Stomach smooth muscle (tissue), 2 donors: Measurements from ENCODE around the gene KCND1.
"Not testable (repeated sequence)": the region's sequence is repeated elsewhere in the genome, so short reads cannot be mapped to it uniquely, and the experiment has no call there.

Experiments
- H3K27ac ChIP-seq: one replicate; pipeline ENCODE4 v1.7.0; 2013; ENCODE audit warnings: mild to moderate bottlenecking, low read length, inconsistent platforms
- H3K27me3 ChIP-seq, 2 donors: one replicate each; pipeline ENCODE4 v1.7.0; 2013; ENCODE audit warnings: low read length in 2 of 2; ENCODE audit not compliant: insufficient read depth in 2 of 2, control insufficient read depth in 1 of 2
- H3K36me3 ChIP-seq, 2 donors: one replicate each; pipeline ENCODE4 v1.7.0; 2013; ENCODE audit warnings: low read length in 2 of 2; ENCODE audit not compliant: control insufficient read depth in 2 of 2, insufficient read depth in 2 of 2
- H3K4me1 ChIP-seq: one replicate; pipeline ENCODE4 v1.7.0; 2013; ENCODE audit warnings: low read length; ENCODE audit not compliant: control insufficient read depth, insufficient read depth
- H3K4me3 ChIP-seq, 2 donors: one replicate each; pipeline ENCODE4 v1.7.0; 2013; ENCODE audit warnings: low read length in 2 of 2
- H3K9ac ChIP-seq, 2 donors: one replicate each; pipeline ENCODE4 v1.7.0; 2013; ENCODE audit warnings: low read length in 2 of 2, mild to moderate bottlenecking in 1 of 2
- H3K9me3 ChIP-seq, 2 donors: one replicate each; pipeline ENCODE4 v1.7.0; 2013; ENCODE audit warnings: low read length in 2 of 2; ENCODE audit not compliant: control insufficient read depth in 2 of 2
- donor health status: healthy.
- donor health status: Pancreatic carcinoma.

The KCND1 gene

GRCh38 chrX:48997865-48998264, 26.2 kb upstream of the KCND1 start:
- peaks cover 10 to 13% of the 10 kb centered on the region in 2 donors for H3K36me3 ChIP-seq
- no peak overlapping the region for H3K4me3 ChIP-seq
- peaks cover 0 to 22% of the 10 kb centered on the region in 2 donors for H3K27me3 ChIP-seq
- H3K27ac ChIP-seq, result no peak overlapping the region
- no peak overlapping the region for H3K9ac ChIP-seq
- H3K4me1 ChIP-seq, result peaks cover 12% of the 10 kb centered on the region
- H3K9me3 ChIP-seq, result peaks cover 0 to 4% of the 10 kb centered on the region in 2 donors

- Histone ChIP-seq H3K9me3 (peaks cover 0 to 4% of the 10 kb centered on the region in 2 donors), H3K27ac (no peak overlapping the region), H3K36me3 (peaks cover 10 to 13% of the 10 kb centered on the region in 2 donors)
Measured at GRCh38 chrX:48997455-48997854, 25.8 kb upstream of the KCND1 start.

GRCh38 chrX:48996969-48997368, 25.3 kb upstream of the KCND1 start:
- peaks cover 12% of the 10 kb centered on the region for H3K4me1 ChIP-seq
- H3K27ac ChIP-seq, result no peak overlapping the region
- H3K27me3 ChIP-seq, result peaks cover 0 to 22% of the 10 kb centered on the region in 2 donors
- H3K9me3 ChIP-seq, result peaks cover 0 to 2% of the 10 kb centered on the region in 2 donors
- peaks cover 10 to 13% of the 10 kb centered on the region in 2 donors for H3K36me3 ChIP-seq
- no peak overlapping the region for H3K4me3 ChIP-seq
- no peak overlapping the region for H3K9ac ChIP-seq

More at GRCh38 chrX:48997455-48997854, 25.8 kb upstream of the KCND1 start:
- Histone ChIP-seq H3K27me3 (peaks cover 0 to 22% of the 10 kb centered on the region in 2 donors), H3K4me1 (peaks cover 12% of the 10 kb centered on the region), H3K4me3 (no peak overlapping the region), H3K9ac (no peak overlapping the region)

- no peak overlapping the region for H3K27ac ChIP-seq
- peaks cover 23 to 24% of the 10 kb centered on the region in 2 donors for H3K36me3 ChIP-seq
- no peak overlapping the region for H3K9ac ChIP-seq
- H3K4me1 ChIP-seq, result no peaks in the 10 kb centered on the region
- peaks cover 0 to 2% of the 10 kb centered on the region in 2 donors for H3K9me3 ChIP-seq
- H3K4me3 ChIP-seq, result no peak overlapping the region
- H3K27me3 ChIP-seq, result peaks cover 0 to 18% of the 10 kb centered on the region in 2 donors
Measured at GRCh38 chrX:48992341-48992740, 20.7 kb upstream of the KCND1 start.

GRCh38 chrX:48989483-48989882, 17.8 kb upstream of the KCND1 start:
- H3K9me3 ChIP-seq, result no peaks in the 10 kb centered on the region
- peaks cover 17 to 25% of the 10 kb centered on the region in 2 donors for H3K36me3 ChIP-seq
- H3K9ac ChIP-seq, result no peak overlapping the region
- no peak overlapping the region for H3K4me3 ChIP-seq
- peaks cover 0 to 8% of the 10 kb centered on the region in 2 donors for H3K27me3 ChIP-seq
- no peak overlapping the region for H3K27ac ChIP-seq
- no peaks in the 10 kb centered on the region for H3K4me1 ChIP-seq

GRCh38 chrX:48983896-48984295, 12.3 kb upstream of the KCND1 start:
- Histone ChIP-seq H3K27me3 (peaks cover 0 to 6% of the 10 kb centered on the region in 2 donors), H3K4me1 (no peaks in the 10 kb centered on the region), H3K4me3 (no peak overlapping the region), H3K9me3 (no peaks in the 10 kb centered on the region), H3K9ac (no peak overlapping the region), H3K36me3 (peaks cover 20 to 27% of the 10 kb centered on the region in 2 donors), H3K27ac (no peak overlapping the region)

GRCh38 chrX:48983081-48983480, 11.4 kb upstream of the KCND1 start:
- H3K9me3 ChIP-seq, result no peaks in the 10 kb centered on the region
- no peak overlapping the region for H3K4me3 ChIP-seq
- no peak overlapping the region for H3K9ac ChIP-seq
- peaks cover 12 to 23% of the 10 kb centered on the region in 2 donors for H3K36me3 ChIP-seq
- H3K27me3 ChIP-seq, result peaks cover 0 to 5% of the 10 kb centered on the region in 2 donors
- no peak overlapping the region for H3K27ac ChIP-seq
- no peaks in the 10 kb centered on the region for H3K4me1 ChIP-seq

GRCh38 chrX:48981178-48981577, 9.5 kb upstream of the KCND1 start:
- Histone ChIP-seq H3K36me3 (peaks cover 16 to 21% of the 10 kb centered on the region in 2 donors), H3K4me3 (no peak overlapping the region)

GRCh38 chrX:48980341-48980740, 8.7 kb upstream of the KCND1 start:
- H3K9ac ChIP-seq, H3K27ac ChIP-seq, H3K9me3 ChIP-seq, H3K4me1 ChIP-seq, H3K4me3 ChIP-seq, H3K27me3 ChIP-seq: not testable (repeated sequence)
- peaks cover 16 to 24% of the 10 kb centered on the region in 2 donors for H3K36me3 ChIP-seq

More at GRCh38 chrX:48981178-48981577, 9.5 kb upstream of the KCND1 start:
- Histone ChIP-seq H3K9me3 (no peaks in the 10 kb centered on the region), H3K9ac (no peak overlapping the region), H3K4me1 (no peaks in the 10 kb centered on the region), H3K27ac (no peak overlapping the region), H3K27me3 (peaks cover 0 to 3% of the 10 kb centered on the region in 2 donors)

GRCh38 chrX:48978226-48978625, 6.6 kb upstream of the KCND1 start:
- H3K27ac ChIP-seq, result no peak overlapping the region
- H3K4me1 ChIP-seq, result no peaks in the 10 kb centered on the region
- H3K36me3 ChIP-seq, result peaks cover 11 to 18% of the 10 kb centered on the region in 2 donors

GRCh38 chrX:48976086-48976485, 4.4 kb upstream of the KCND1 start:
- peaks cover 4 to 12% of the 10 kb centered on the region in 2 donors for H3K36me3 ChIP-seq
- no peak overlapping the region for H3K27ac ChIP-seq
- no peak overlapping the region for H3K9ac ChIP-seq

More at GRCh38 chrX:48978226-48978625, 6.6 kb upstream of the KCND1 start:
- Histone ChIP-seq H3K27me3 (peaks cover 0 to 9% of the 10 kb centered on the region in 2 donors), H3K4me3 (no peak overlapping the region), H3K9me3 (no peaks in the 10 kb centered on the region), H3K9ac (no peak overlapping the region)

More at GRCh38 chrX:48976086-48976485, 4.4 kb upstream of the KCND1 start:
- H3K27me3 ChIP-seq, result peaks cover 0 to 14% of the 10 kb centered on the region in 2 donors
- no peaks in the 10 kb centered on the region for H3K9me3 ChIP-seq
- peaks cover 12% of the 10 kb centered on the region for H3K4me1 ChIP-seq
- no peak overlapping the region for H3K4me3 ChIP-seq
